Gastrocnemius medialis (tissue), 4 donors: ENCODE data around the gene UBR4.

Experiments
- POLR2A ChIP-seq, 2 donors: fragments of 450-650 bp; IDR thresholded peaks; one replicate each; pipeline ENCODE4 v1.6.1; 2017; ENCODE audit warnings: antibody characterized with exemption in 2 of 2, mild to moderate bottlenecking in 2 of 2, moderate library complexity in 2 of 2
- TF ChIP-seq, protein P1 (sequence below), 5 experiments: fragments of 450-650 bp in 3 of 5; fragments of 200-600 bp in 2 of 5; sonication (generic) in 2 of 5; IDR thresholded peaks in 4 of 5; conservative IDR thresholded peaks in 1 of 5; 1 replicate in 4 of 5; 2 replicates in 1 of 5; pipeline ENCODE4 v1.5.1; 2016 to 2019; ENCODE audit warnings: antibody characterized with exemption in 5 of 5, mild to moderate bottlenecking in 3 of 5, moderate library complexity in 3 of 5

GRCh38 chr1:19196331-19196730 is 13.7 kb downstream of the UBR4 start:
- TF ChIP-seq, protein P1, sequence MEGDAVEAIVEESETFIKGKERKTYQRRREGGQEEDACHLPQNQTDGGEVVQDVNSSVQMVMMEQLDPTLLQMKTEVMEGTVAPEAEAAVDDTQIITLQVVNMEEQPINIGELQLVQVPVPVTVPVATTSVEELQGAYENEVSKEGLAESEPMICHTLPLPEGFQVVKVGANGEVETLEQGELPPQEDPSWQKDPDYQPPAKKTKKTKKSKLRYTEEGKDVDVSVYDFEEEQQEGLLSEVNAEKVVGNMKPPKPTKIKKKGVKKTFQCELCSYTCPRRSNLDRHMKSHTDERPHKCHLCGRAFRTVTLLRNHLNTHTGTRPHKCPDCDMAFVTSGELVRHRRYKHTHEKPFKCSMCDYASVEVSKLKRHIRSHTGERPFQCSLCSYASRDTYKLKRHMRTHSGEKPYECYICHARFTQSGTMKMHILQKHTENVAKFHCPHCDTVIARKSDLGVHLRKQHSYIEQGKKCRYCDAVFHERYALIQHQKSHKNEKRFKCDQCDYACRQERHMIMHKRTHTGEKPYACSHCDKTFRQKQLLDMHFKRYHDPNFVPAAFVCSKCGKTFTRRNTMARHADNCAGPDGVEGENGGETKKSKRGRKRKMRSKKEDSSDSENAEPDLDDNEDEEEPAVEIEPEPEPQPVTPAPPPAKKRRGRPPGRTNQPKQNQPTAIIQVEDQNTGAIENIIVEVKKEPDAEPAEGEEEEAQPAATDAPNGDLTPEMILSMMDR (IDR thresholded peaks at IDR 0.05 in 4 of 5, conservative IDR thresholded peaks at IDR 0.05 in 1 of 5), result no peak
- TF ChIP-seq POLR2A (IDR thresholded peaks at IDR 0.05), result no peak
